T-helper 17 cell (primary cell): Measurements from ENCODE around the gene CWH43. TPM values are rescaled to one million over a fixed set of nuclear protein-coding genes. Genes with fewer than 3 reads are reported as not detected.
"Not testable (repeated sequence)": the region's sequence is repeated elsewhere in the genome, so short reads cannot be mapped to it uniquely, and the experiment has no call there.

Experiments
- ATAC-seq: fragments of 150-1000 bp; cut with Tn5 transposase; 2 replicates; pipeline ENCODE4 v1.10.0; 2021; ENCODE audit warnings: mild to moderate bottlenecking, moderate library complexity
- DNase-seq, 3 donors: peaks; one replicate each; pipeline versions ENCODE4 v3.0.0 to v3.0.0-alpha.2; 2020 to 2021
- H3K9me3 ChIP-seq: one replicate; pipeline ENCODE4 v1.7.0; 2013; ENCODE audit warnings: low read length, mild to moderate bottlenecking; ENCODE audit not compliant: control insufficient read depth, poor library complexity, severe bottlenecking
- H3K27ac Mint-ChIP-seq: one replicate; pipeline ENCODE4 v1.8.0; 2022; ENCODE audit warnings: mild to moderate bottlenecking, moderate library complexity, mixed read lengths
- H3K27me3 Mint-ChIP-seq: one replicate; pipeline ENCODE4 v1.8.0; 2022; ENCODE audit warnings: mixed read lengths
- H3K36me3 Mint-ChIP-seq: one replicate; pipeline ENCODE4 v1.8.0; 2022; ENCODE audit warnings: low read depth, mixed read lengths
- H3K4me1 Mint-ChIP-seq: one replicate; pipeline ENCODE4 v1.8.0; 2022; ENCODE audit warnings: mild to moderate bottlenecking, mixed read lengths
- H3K4me3 Mint-ChIP-seq: one replicate; pipeline ENCODE4 v1.8.0; 2022; ENCODE audit warnings: mild to moderate bottlenecking, moderate library complexity, mixed read lengths
- total RNA-seq, 4 donors: library from RNA in 2 of 4; stranded (reverse) in 2 of 4; gene quantifications; one replicate each; pipeline ENCODE4 v1.2.3 and lab custom pipeline; 2022 to 2026

CWH43 gene
- total RNA-seq, 2 donors from 2014 or later = not detected

GRCh38 chr4:49072196-49072595 is 86.1 kb downstream of the CWH43 start:
- not testable (repeated sequence) for H3K9me3 ChIP-seq, H3K36me3 Mint-ChIP-seq, H3K4me1 Mint-ChIP-seq, ATAC-seq, H3K27me3 Mint-ChIP-seq, H3K27ac Mint-ChIP-seq, DNase-seq, H3K4me3 Mint-ChIP-seq

GRCh38 chr4:49091883-49092282 is 105.8 kb downstream of the CWH43 start:
- H3K27ac Mint-ChIP-seq, H3K27me3 Mint-ChIP-seq, H3K4me1 Mint-ChIP-seq, H3K36me3 Mint-ChIP-seq, H3K4me3 Mint-ChIP-seq, DNase-seq: not testable (repeated sequence)
- ATAC-seq = peak; percentile 24
- peaks cover 26% of the 10 kb centered on the region for H3K9me3 ChIP-seq

- peaks cover 12% of the 10 kb centered on the region for H3K36me3 Mint-ChIP-seq
- peak; percentile 67 for ATAC-seq
- not testable (repeated sequence) for H3K4me3 Mint-ChIP-seq, H3K27ac Mint-ChIP-seq, H3K4me1 Mint-ChIP-seq, H3K27me3 Mint-ChIP-seq, DNase-seq
- peaks cover 33% of the 10 kb centered on the region for H3K9me3 ChIP-seq
Measured at GRCh38 chr4:49092608-49093135, 106.6 kb downstream of the CWH43 start.

GRCh38 chr4:49096215-49096614 is 110.1 kb downstream of the CWH43 start:
- H3K9me3 ChIP-seq = peaks cover 45% of the 10 kb centered on the region
- H3K27me3 Mint-ChIP-seq, ATAC-seq, H3K27ac Mint-ChIP-seq, H3K4me1 Mint-ChIP-seq, H3K4me3 Mint-ChIP-seq, DNase-seq: not testable (repeated sequence)
- H3K36me3 Mint-ChIP-seq = peaks cover 15% of the 10 kb centered on the region

- H3K9me3 ChIP-seq = peaks cover 41% of the 10 kb centered on the region
- peak; percentile 51 for ATAC-seq
- not testable (repeated sequence) for H3K4me3 Mint-ChIP-seq, H3K27me3 Mint-ChIP-seq, H3K27ac Mint-ChIP-seq, H3K4me1 Mint-ChIP-seq, DNase-seq
- peaks cover 15% of the 10 kb centered on the region for H3K36me3 Mint-ChIP-seq
Measured at GRCh38 chr4:49096627-49097026, 110.6 kb downstream of the CWH43 start.

GRCh38 chr4:49097071-49097470 is 111.0 kb downstream of the CWH43 start:
- H3K27ac Mint-ChIP-seq, DNase-seq, H3K4me3 Mint-ChIP-seq, H3K4me1 Mint-ChIP-seq, H3K27me3 Mint-ChIP-seq: not testable (repeated sequence)
- peaks cover 38% of the 10 kb centered on the region for H3K9me3 ChIP-seq
- peaks cover 12% of the 10 kb centered on the region for H3K36me3 Mint-ChIP-seq
- ATAC-seq = peak; percentile 32

GRCh38 chr4:49097505-49097904 is 111.4 kb downstream of the CWH43 start:
- not testable (repeated sequence) for H3K27me3 Mint-ChIP-seq, DNase-seq, H3K4me3 Mint-ChIP-seq, H3K27ac Mint-ChIP-seq, H3K4me1 Mint-ChIP-seq, ATAC-seq
- H3K9me3 ChIP-seq = peaks cover 38% of the 10 kb centered on the region
- peaks cover 15% of the 10 kb centered on the region for H3K36me3 Mint-ChIP-seq

GRCh38 chr4:49098034-49098759 is 112.1 kb downstream of the CWH43 start:
- H3K36me3 Mint-ChIP-seq = peaks cover 13% of the 10 kb centered on the region
- not testable (repeated sequence) for H3K27ac Mint-ChIP-seq, DNase-seq, H3K4me3 Mint-ChIP-seq, H3K4me1 Mint-ChIP-seq, H3K27me3 Mint-ChIP-seq
- H3K9me3 ChIP-seq = peaks cover 39% of the 10 kb centered on the region
- ATAC-seq = peak; percentile 17

GRCh38 chr4:49099831-49100444 is 113.9 kb downstream of the CWH43 start:
- not testable (repeated sequence) for DNase-seq, H3K27me3 Mint-ChIP-seq, H3K4me3 Mint-ChIP-seq, H3K4me1 Mint-ChIP-seq, H3K27ac Mint-ChIP-seq, ATAC-seq
- H3K9me3 ChIP-seq = peaks cover 55% of the 10 kb centered on the region
- peaks cover 14% of the 10 kb centered on the region for H3K36me3 Mint-ChIP-seq

GRCh38 chr4:49102344-49102898 is 116.3 kb downstream of the CWH43 start:
- not testable (repeated sequence) for H3K27ac Mint-ChIP-seq, H3K27me3 Mint-ChIP-seq, H3K4me3 Mint-ChIP-seq, H3K4me1 Mint-ChIP-seq, DNase-seq
- peaks cover 47% of the 10 kb centered on the region for H3K9me3 ChIP-seq
- ATAC-seq = peak; percentile 44
- peaks cover 11% of the 10 kb centered on the region for H3K36me3 Mint-ChIP-seq

GRCh38 chr4:49103436-49104136 is 117.5 kb downstream of the CWH43 start:
- H3K4me3 Mint-ChIP-seq, H3K4me1 Mint-ChIP-seq, DNase-seq, H3K27ac Mint-ChIP-seq, H3K27me3 Mint-ChIP-seq: not testable (repeated sequence)
- peaks cover 42% of the 10 kb centered on the region for H3K9me3 ChIP-seq
- H3K36me3 Mint-ChIP-seq = peaks cover 16% of the 10 kb centered on the region
- peak; percentile 28 for ATAC-seq

- ATAC-seq, H3K4me3 Mint-ChIP-seq, H3K27ac Mint-ChIP-seq, DNase-seq, H3K27me3 Mint-ChIP-seq, H3K4me1 Mint-ChIP-seq: not testable (repeated sequence)
- H3K9me3 ChIP-seq = peaks cover 44% of the 10 kb centered on the region
- H3K36me3 Mint-ChIP-seq = peaks cover 16% of the 10 kb centered on the region
Measured at GRCh38 chr4:49104231-49104930, 118.3 kb downstream of the CWH43 start.
